Esophagus muscularis mucosa (tissue), 4 donors: ENCODE results near the gene IP6K1. TPM values are rescaled to one million over a fixed set of nuclear protein-coding genes. Genes with fewer than 3 reads are reported as not detected.

Experiments used
- DNase-seq: peaks from one replicate; pipeline ENCODE4 v3.0.0-alpha.2; 2017; ENCODE audit errors: extremely low spot score
- H3K27ac ChIP-seq, 4 donors: fragments of 200-600 bp; sonication (generic); replicated peaks in 1 of 4; 1 replicate in 3 of 4; 2 replicates in 1 of 4; pipeline ENCODE4 v1.5.1; 2016 to 2019; ENCODE audit warnings: mild to moderate bottlenecking in 1 of 4
- H3K27me3 ChIP-seq, 4 donors: fragments of 200-600 bp; sonication (generic); one replicate each; pipeline versions ENCODE4 v1.5.1 to v1.6.0; 2016 to 2019
- H3K36me3 ChIP-seq, 4 donors: fragments of 200-600 bp; sonication (generic); one replicate each; pipeline ENCODE4 v1.5.1; 2016 to 2019
- H3K4me1 ChIP-seq, 4 donors: fragments of 200-600 bp; sonication (generic); one replicate each; pipeline ENCODE4 v1.5.1; 2016 to 2019
- H3K4me3 ChIP-seq, 4 donors: fragments of 200-600 bp; sonication (generic); 1 replicate in 2 of 4; 2 replicates in 2 of 4; pipeline ENCODE4 v1.5.1; 2016 to 2019; ENCODE audit warnings: mild to moderate bottlenecking in 4 of 4, moderate library complexity in 1 of 4
- H3K9me3 ChIP-seq, 4 donors: fragments of 200-600 bp; sonication (generic); 1 replicate in 3 of 4; 2 replicates in 1 of 4; pipeline ENCODE4 v1.5.1; 2016 to 2019
- CTCF ChIP-seq, 3 experiments: fragments of 200-600 bp in 2 of 3; fragments of 450-650 bp in 1 of 3; sonication (generic) in 2 of 3; IDR thresholded peaks; one replicate each; pipeline ENCODE4 v1.5.1; 2017 to 2019; ENCODE audit warnings: antibody characterized with exemption in 3 of 3, mild to moderate bottlenecking in 2 of 3, moderate library complexity in 1 of 3
- EP300 ChIP-seq: sonication (generic); formaldehyde crosslinking; IDR thresholded peaks from one replicate; pipeline ENCODE4 v1.6.1; 2017; ENCODE audit warnings: antibody characterized with exemption
- POLR2A ChIP-seq: fragments of 450-650 bp; IDR thresholded peaks from one replicate; pipeline ENCODE4 v1.6.1; 2017; ENCODE audit warnings: antibody characterized with exemption, moderate library complexity, mild to moderate bottlenecking, low read depth
- POLR2AphosphoS5 ChIP-seq, 2 donors: sonication (generic); formaldehyde crosslinking; IDR thresholded peaks; one replicate each; pipeline ENCODE4 v1.6.1; 2017; ENCODE audit warnings: antibody characterized with exemption in 2 of 2
- WGBS: methylation state at CpG from one replicate; pipeline ENCODE4 v1.1.5; 2018; 5-methylcytosine and 5-hydroxymethylcytosine counted together
- intact Hi-C: fragments of 100-400 bp; cut with DNase I; formaldehyde crosslinking; loops from one replicate; pipeline ENCODE4 v1.15.1; 2023
- total RNA-seq, 4 donors: library from RNA; depleted of rRNA; stranded (reverse); fragments of >200 nt; gene quantifications; one replicate each; pipeline versions ENCODE4 v1.1.0 to v1.2.1, GENCODE V29; 2016

The IP6K1 gene
- total RNA-seq, 4 donors from 2014 or later = 33.2 to 63.4 (median 52.4) TPM

GRCh38 chr3:49727154-49727923, 59.0 kb downstream of the IP6K1 start:
- H3K27ac ChIP-seq = no peak overlapping the region

GRCh38 chr3:49725906-49726681, 60.2 kb downstream of the IP6K1 start:
- Histone ChIP-seq H3K4me3 (no peak overlapping the region), H3K9me3 (no peaks in the 10 kb centered on the region), H3K36me3 (peaks cover 13 to 77% (median 67%) of the 10 kb centered on the region in 4 donors), H3K4me1 (peaks cover 19 to 35% (median 28%) of the 10 kb centered on the region in 4 donors), H3K27ac (peak overlapping the region in 1 of 4 donors; percentile 98), H3K27me3 (no peaks in the 10 kb centered on the region)
- intact Hi-C loops = no loop called here
- TF ChIP-seq POLR2A (no peak), EP300 (no peak), POLR2AphosphoS5 (IDR thresholded peaks at IDR 0.05) (no peak), CTCF (IDR thresholded peaks at IDR 0.05) (no peak)
- 84% methylated on average over 5 of the region's 11 CpGs for WGBS
- DNase-seq = no peak

More at GRCh38 chr3:49727154-49727923, 59.0 kb downstream of the IP6K1 start:
- 93% methylated on average over 12 of the region's 19 CpGs for WGBS
- Histone ChIP-seq H3K4me1 (peaks cover 18 to 27% (median 23%) of the 10 kb centered on the region in 4 donors), H3K36me3 (peaks cover 25 to 77% (median 67%) of the 10 kb centered on the region in 4 donors), H3K27me3 (no peaks in the 10 kb centered on the region), H3K9me3 (no peaks in the 10 kb centered on the region), H3K4me3 (no peak overlapping the region)
- TF ChIP-seq CTCF (IDR thresholded peaks at IDR 0.05) = no peak
- no peak for TF ChIP-seq POLR2A
- TF ChIP-seq EP300 = no peak
- TF ChIP-seq POLR2AphosphoS5 (IDR thresholded peaks at IDR 0.05) = no peak
- intact Hi-C loops = no loop called here
- no peak for DNase-seq

- H3K27me3 ChIP-seq = no peaks in the 10 kb centered on the region
- WGBS = 12% methylated on average over 6 of the region's 6 CpGs
- intact Hi-C loops = loop anchor here (5.0 kb wide), 2 partner anchors 63 to 113 kb away; partner anchors contain the start of gene IP6K1
- peak overlapping the region; percentile 92 to 98 (median 94) for H3K27ac ChIP-seq
- no peak for DNase-seq
- peaks cover 24 to 46% (median 39%) of the 10 kb centered on the region in 4 donors for H3K4me1 ChIP-seq
- peak overlapping the region; percentile 86 to 99 (median 94) for H3K4me3 ChIP-seq
- H3K9me3 ChIP-seq = no peaks in the 10 kb centered on the region
- peaks cover 13 to 70% (median 64%) of the 10 kb centered on the region in 4 donors for H3K36me3 ChIP-seq
- no peak for TF ChIP-seq CTCF (IDR thresholded peaks at IDR 0.05)
- no peak for TF ChIP-seq POLR2A
- no peak for TF ChIP-seq POLR2AphosphoS5 (IDR thresholded peaks at IDR 0.05)
- TF ChIP-seq EP300 = no peak
Measured at GRCh38 chr3:49724586-49724985, 61.8 kb downstream of the IP6K1 start.

GRCh38 chr3:49723628-49724551, 62.5 kb downstream of the IP6K1 start, which contains the start of gene GMPPB:
Gene GMPPB, minus strand, starts transcription at chr3:49723951. Its CDS starts 225 bp downstream, at chr3:49723726.
- Histone ChIP-seq H3K36me3 (peaks cover 13 to 64% (median 61%) of the 10 kb centered on the region in 4 donors), H3K4me3 (peak within 1 kb of the TSS; percentile 86 to 99 (median 94)), H3K27ac (peak within 1 kb of the TSS; percentile 92 to 98 (median 94)), H3K4me1 (peaks cover 29 to 51% (median 45%) of the 10 kb centered on the region in 4 donors), H3K27me3 (no peaks in the 10 kb centered on the region), H3K9me3 (no peaks in the 10 kb centered on the region)
- peak; percentile 99 for DNase-seq
- 0% methylated on average over 20 of the region's 102 CpGs for WGBS
- TF ChIP-seq POLR2AphosphoS5 (IDR thresholded peaks at IDR 0.05) = peak; percentile 89 to 94
- no peak for TF ChIP-seq EP300
- peak; percentile 68 for TF ChIP-seq POLR2A
- no peak for TF ChIP-seq CTCF (IDR thresholded peaks at IDR 0.05)
- intact Hi-C loops = loop anchor here (5.0 kb wide), 2 partner anchors 63 to 113 kb away; partner anchors contain the start of gene IP6K1
